ENCODE data around the gene CLEC4D.

DNA sequence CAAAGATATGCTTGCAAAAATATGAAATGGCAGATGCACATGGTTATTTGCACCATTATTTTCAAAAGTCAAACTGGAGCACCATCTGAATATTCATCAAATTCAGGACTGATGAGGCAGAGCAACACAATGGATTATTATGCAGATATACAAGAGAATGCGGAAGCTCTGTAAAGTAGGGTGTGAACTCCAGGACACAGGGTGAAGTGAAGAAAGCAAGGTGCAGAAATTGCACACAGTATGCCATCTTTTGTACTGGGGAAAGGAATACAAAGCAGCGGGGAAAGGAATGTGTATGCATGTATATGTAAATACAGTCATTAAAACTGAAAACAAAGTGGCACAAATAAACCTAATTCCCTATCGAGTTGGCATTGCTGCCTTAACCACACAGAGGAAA is 50.1 kb downstream of the CLEC4D start:
- no peak for TF ChIP-seq POLR2A (IDR thresholded peaks at IDR 0.05)
- TF ChIP-seq, protein P1, sequence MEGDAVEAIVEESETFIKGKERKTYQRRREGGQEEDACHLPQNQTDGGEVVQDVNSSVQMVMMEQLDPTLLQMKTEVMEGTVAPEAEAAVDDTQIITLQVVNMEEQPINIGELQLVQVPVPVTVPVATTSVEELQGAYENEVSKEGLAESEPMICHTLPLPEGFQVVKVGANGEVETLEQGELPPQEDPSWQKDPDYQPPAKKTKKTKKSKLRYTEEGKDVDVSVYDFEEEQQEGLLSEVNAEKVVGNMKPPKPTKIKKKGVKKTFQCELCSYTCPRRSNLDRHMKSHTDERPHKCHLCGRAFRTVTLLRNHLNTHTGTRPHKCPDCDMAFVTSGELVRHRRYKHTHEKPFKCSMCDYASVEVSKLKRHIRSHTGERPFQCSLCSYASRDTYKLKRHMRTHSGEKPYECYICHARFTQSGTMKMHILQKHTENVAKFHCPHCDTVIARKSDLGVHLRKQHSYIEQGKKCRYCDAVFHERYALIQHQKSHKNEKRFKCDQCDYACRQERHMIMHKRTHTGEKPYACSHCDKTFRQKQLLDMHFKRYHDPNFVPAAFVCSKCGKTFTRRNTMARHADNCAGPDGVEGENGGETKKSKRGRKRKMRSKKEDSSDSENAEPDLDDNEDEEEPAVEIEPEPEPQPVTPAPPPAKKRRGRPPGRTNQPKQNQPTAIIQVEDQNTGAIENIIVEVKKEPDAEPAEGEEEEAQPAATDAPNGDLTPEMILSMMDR (IDR thresholded peaks at IDR 0.05), result no peak
